ENCODE results near the gene PRUNE1.

PRUNE1 gene

GRCh38 chr1:150979092-150980056, 28.9 kb upstream of the PRUNE1 start:
- DNase-seq: peak; percentile 91

GRCh38 chr1:150981177-150981804, 27.0 kb upstream of the PRUNE1 start:
- DNase-seq: no peak

GRCh38 chr1:150981805-150982712, 26.2 kb upstream of the PRUNE1 start, which contains the start of gene ANXA9:
Gene ANXA9 (plus strand): TSS chr1:150982292. CDS start chr1:150983106, 814 bp downstream.
- DNase-seq: no peak

GRCh38 chr1:150985179-150985825, 22.9 kb upstream of the PRUNE1 start:
- no peak for DNase-seq

- DNase-seq: no peak
These were observed 20.3 kb upstream of the PRUNE1 start for GRCh38 chr1:150987924-150988323.

GRCh38 chr1:150992626-150993025, 15.6 kb upstream of the PRUNE1 start:
- no peak for DNase-seq

GRCh38 chr1:150994248-150994647, 14.0 kb upstream of the PRUNE1 start:
- no peak for DNase-seq

- no peak for DNase-seq
These were observed 12.8 kb upstream of the PRUNE1 start for GRCh38 chr1:150995460-150995859.

- peak; percentile 30 for DNase-seq
These were observed 12.4 kb upstream of the PRUNE1 start for GRCh38 chr1:150995896-150996295.

GRCh38 chr1:150997126-150997872, 10.9 kb upstream of the PRUNE1 start:
- no peak for DNase-seq

- DNase-seq: no peak
These were observed 10.3 kb upstream of the PRUNE1 start for GRCh38 chr1:150997949-150998348.

GRCh38 chr1:150999051-150999674, 9.1 kb upstream of the PRUNE1 start:
- no peak for DNase-seq

- DNase-seq: no peak
These were observed 8.3 kb upstream of the PRUNE1 start for GRCh38 chr1:150999926-151000325.

GRCh38 chr1:151000408-151000807, 7.8 kb upstream of the PRUNE1 start:
- no peak for DNase-seq

GRCh38 chr1:151001602-151002001, 6.6 kb upstream of the PRUNE1 start:
- no peak for DNase-seq

GRCh38 chr1:151002051-151002450, 6.2 kb upstream of the PRUNE1 start:
- no peak for DNase-seq

GRCh38 chr1:151002611-151003010, 5.6 kb upstream of the PRUNE1 start:
- DNase-seq: no peak

- DNase-seq: peak; percentile 25
These were observed 5.1 kb upstream of the PRUNE1 start for GRCh38 chr1:151003180-151003579.

GRCh38 chr1:151005729-151006319, 2.4 kb upstream of the PRUNE1 start:
- peak; percentile 24 for DNase-seq

- peak; percentile 64 for DNase-seq
These were observed 1.8 kb upstream of the PRUNE1 start, which contains the start of gene MINDY1 for GRCh38 chr1:151006327-151007052. Gene MINDY1 (minus strand): TSS chr1:151006902. CDS start chr1:151002617, 4,285 bp downstream.

Measured in activated CD4-positive, alpha-beta T cell treated with anti-CD3 and anti-CD28 coated beads, Interleukin-10, Interleukin-2, amounts not matched to agents 100 ng/mL and 50 ng/mL, durations not matched to agents 16 hours and 8 hours (primary cell).